Measurements from ENCODE around the gene CEP350.
A peak's percentile ranks its signal among the peaks of the same experiment; 100 is the strongest.
"Not testable (repeated sequence)": the region's sequence is repeated elsewhere in the genome, so short reads cannot be mapped to it uniquely, and the experiment has no call there.

CEP350 gene

DNA sequence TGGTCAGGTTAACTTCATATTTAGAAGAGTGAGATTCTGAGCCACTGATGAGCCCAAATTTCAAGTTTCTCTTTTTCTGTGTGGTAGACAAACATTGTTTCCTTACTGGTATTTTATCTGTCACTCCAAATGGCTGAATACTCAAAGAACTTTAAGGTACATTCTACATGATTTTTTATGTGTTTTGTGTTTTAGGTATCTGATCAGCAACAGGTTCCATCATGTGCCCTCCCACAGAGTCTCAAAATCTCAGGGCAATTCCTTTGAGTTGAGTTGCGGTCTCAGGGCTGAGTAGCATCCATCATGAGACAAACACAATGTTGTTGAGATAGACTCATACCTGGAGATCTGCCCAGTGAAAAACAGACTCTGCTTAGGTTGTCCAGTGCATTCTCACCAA, 14.7 kb upstream of the CEP350 start:
- no peak for DNase-seq (ENCODE audit: low read depth)

- no peak for DNase-seq (ENCODE audit: low read depth)
These were observed 13.2 kb upstream of the CEP350 start for GRCh38 chr1:179941454-179941853.

DNA sequence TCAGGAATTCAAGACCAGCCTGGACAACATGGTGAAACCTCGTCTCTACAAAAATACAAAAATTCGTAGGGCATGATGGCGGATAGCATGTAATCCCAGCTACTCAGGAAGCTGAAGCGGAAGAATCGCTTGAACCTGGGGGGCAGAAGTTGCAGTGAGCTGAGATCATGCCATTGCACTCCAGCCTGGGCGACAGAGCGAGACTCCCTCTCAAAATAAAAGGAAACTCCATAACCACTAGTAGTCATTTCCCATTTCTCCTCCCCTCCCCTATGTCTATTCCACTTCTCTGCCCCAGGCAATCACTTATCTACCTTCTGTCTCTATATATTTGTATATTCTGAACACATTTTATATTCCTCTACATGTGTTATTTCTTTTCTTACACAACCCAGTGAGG, 4.0 kb upstream of the CEP350 start:
- no peak for DNase-seq (ENCODE audit: low read depth)

DNA sequence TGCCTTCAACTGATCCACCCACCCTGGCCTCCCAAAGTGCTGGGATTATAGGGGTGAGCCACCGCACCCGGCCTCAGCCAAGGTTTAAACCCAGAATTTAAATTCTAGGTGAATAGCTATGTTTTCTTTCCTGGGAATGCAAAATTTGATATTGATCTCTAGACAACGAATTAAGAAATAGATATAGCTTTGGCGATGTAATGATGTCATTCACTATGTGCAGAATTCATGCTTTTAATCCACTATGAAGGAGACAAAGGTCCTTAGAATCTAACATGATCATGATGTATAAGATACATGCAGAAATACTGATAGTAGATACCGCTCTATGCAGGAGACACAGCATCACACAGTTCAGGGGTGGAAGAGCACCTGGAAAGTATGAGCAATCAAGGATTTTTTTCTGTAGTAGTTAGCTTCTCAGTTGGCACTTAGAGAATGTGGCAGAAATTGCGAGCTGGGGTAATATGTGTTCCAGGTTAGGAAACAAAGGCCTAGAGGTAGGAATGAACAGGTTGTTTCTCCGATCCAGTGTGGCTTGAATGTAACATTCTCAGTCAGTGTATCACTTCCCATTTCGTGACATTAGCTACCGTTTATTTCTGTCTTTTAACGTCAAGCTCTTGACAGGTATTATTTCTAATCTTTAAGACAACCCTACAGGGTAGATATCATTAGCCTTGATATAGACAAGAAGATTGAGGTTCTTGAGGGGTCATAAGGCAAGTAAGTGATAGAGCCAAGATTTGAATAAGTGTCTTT, 3.0 kb upstream of the CEP350 start:
- DNase-seq (ENCODE audit: low read depth): no peak

DNA sequence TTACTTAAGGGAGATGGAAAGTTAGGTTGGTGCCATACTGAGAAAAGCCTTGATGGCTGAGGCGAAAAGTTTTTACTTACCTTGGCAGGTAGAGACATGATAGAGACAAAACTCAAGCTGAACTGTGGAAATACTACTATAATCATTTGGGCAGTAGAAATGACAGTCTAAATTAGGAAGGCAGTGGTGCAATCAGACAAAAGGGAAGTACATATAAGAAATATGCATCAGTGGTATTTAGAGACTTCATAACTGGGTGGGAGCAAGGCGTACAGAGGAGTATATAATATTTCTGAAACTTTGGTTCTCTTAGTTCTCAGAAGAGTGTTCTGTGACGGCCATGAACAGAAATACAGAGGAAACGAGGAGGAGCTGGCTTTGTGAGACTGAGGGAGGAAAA, 2.4 kb upstream of the CEP350 start:
- DNase-seq (ENCODE audit: low read depth): no peak

DNA sequence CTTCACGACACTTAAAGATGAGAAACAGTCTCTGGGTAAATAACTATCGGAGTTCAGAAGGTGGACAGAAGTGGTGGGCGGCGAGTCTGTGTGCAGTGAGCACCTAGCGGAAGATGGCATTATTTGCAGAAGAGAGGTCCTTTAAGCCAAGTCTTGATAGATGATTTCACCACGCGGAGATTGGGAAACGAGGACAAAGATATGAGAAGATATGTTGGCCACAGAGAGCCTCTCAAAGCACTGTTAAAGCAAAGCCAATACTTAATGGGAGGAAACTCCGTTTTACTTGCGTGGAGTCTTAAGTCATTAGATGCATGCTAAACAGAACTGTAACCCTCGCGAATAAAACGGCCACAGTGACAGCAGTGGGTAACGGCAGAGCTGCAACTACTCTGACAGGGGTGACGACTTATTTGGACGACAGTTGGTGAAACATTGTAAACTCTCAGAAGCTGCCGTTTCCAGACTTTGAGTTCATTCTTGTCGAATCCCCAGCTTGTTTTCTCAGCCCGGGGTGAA, 577 bp upstream of the CEP350 start:
- DNase-seq (ENCODE audit: low read depth): peak; percentile 17

- DNase-seq (ENCODE audit: low read depth): no peak
These were observed 674 bp downstream of the CEP350 start for GRCh38 chr1:179955287-179955680.

- DNase-seq (ENCODE audit: low read depth): no peak
These were observed 1.1 kb downstream of the CEP350 start for GRCh38 chr1:179955731-179956130.

- DNase-seq (ENCODE audit: low read depth): no peak
These were observed 3.7 kb downstream of the CEP350 start for GRCh38 chr1:179958359-179958758.

- DNase-seq (ENCODE audit: low read depth): not testable (repeated sequence)
These were observed 7.6 kb downstream of the CEP350 start for GRCh38 chr1:179962168-179962567.

- DNase-seq (ENCODE audit: low read depth): no peak
These were observed 11.9 kb downstream of the CEP350 start for GRCh38 chr1:179966551-179966950.

GRCh38 chr1:179968284-179968993, 13.8 kb downstream of the CEP350 start:
- DNase-seq (ENCODE audit: low read depth): no peak

DNA sequence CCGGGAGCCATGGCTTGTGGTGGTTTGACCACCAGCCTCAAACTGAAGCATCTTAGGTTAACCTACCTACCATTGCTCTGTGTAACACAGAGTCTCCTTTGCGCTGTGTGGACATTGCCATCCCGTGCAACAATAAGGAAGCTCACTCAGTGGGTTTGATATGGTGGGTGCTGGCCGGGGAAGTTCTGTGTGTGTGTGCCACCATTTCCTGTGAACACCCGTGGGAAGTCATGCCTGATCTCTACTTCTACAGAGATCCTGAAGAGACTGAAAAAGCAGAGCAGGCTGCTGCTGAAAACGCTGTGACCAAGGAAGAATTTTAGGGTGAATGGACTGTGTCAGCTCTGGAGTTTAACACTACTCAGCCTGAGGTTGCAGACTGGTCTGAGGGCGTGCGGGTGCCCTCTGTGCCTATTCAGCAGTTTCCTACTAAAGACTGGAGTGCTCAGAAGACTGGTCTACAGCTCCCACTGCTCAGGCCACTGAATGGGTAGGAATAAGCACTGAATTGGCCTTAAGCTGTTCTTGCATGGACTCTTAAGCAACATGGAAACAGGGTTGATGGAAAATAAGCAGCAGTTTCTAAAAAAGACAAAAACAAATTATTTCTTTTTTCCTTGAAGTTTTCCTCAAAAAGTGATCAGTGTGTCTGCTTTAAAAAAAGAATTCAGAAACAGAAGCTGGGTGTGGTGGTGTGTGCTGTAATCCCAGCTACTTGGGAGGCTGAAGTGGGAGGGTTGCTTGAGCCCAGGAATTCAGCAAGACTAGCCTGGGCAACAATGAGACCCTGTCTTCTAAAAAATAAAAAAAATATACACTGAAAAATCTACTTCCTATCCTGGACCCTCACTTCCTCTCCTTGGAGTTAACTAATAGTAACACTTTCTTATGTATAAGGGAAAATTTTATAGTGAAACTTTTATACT, 14.6 kb downstream of the CEP350 start:
- no peak for DNase-seq (ENCODE audit: low read depth)

DNA sequence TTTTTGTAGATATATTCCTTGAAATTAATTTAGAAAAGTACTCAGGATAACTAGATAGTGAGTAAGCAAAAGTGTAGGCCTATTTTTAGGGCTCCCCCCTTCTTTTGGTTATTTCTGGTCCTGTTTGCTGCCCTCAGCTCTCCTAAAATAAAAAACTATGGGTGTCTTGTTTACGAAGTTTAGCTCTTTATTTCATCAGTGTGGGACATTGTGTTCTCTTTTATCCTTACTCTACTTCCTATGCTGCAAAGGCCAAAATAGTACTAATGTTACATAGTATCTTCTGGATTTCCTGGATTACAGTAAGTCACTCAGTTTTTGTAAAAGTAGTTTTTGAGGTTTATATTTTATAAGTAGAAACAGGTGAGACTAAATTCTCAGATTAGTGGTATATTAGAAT, 15.4 kb downstream of the CEP350 start:
- DNase-seq (ENCODE audit: low read depth): no peak

DNA sequence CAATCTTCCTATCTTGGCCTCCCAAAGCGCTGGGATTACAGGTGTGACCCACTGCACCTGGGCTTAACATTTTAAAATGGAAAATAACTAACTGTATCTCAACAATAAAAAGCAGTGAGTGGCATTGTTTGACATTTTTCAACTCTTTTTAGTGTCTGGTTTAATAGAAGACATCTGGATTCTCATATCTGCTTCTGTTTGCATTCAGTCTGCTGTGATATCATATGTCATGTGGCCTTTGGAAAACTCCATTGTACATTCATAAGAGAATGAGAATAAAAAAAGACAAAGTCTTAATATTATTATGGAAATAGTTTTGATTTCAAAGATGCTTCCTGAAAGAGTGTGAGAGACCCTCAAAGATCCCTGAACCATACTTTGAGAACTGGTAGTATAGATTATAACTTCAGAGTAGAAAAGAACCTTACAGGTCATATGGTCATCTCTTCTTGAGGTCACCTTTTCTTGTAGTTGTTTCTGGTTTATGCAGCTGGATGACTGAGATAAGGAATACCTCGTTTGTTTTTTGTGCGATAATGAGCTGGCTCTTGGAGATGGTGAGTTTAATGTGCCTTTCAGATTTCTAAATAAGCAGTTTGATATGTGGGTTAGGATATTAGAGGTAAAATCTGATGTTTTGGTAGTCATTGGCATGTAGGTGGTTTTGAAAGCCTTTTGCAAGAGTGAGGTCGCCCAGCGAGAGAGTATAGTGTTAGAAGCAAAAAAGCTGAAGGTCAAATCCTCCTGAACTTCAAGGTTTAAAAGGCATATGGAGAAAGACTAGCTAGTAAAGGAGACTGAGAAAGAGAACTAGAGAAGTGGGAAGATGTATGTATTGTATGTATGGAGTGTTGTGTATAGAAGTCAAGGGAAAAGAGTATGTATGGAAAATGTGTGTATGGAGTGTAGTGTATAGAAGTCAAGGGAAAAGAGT, 17.2 kb downstream of the CEP350 start:
- no peak for DNase-seq (ENCODE audit: low read depth)

DNA sequence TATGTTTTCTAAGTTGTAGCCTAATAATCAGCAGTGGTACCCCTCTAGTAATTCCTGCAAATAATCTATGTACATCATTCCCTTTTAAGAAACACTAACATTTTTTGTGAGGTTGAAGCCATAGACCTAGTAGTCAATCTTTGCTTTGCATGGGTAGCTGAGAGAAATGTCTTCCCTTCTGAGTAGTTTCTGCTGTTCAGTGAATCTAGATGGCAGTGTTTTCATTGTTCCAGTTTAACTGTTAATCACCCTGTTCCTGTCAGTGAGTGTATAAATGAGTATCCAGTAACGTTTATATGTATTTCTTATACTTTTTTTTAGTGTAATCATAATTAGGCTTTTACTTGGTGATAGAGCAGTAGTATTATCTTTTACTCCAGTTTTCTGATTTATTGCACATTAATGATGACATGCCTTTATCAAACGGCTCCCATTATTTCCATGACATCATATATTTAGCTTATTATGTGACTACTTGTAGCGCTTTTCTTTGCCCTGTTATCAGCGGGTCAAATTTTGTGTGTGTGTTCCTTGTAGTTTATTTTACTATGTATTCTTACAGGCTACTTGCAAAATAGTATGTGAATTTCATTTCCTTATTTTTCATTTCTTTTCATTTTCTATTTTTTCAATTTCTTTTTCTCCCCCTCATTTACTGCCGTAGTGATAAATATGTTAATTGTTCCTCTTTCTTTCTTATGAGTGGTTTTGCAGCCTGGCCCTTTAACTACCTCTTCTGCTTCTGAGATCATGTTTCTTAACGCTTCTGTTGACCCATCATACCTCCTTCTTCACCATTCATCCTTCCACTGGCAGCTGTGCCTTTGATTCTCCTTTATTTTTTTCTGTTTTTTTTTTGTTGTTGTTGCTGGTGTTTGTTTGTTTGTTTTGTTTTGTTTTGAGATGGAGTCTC, 18.8 kb downstream of the CEP350 start:
- no peak for DNase-seq (ENCODE audit: low read depth)

DNA sequence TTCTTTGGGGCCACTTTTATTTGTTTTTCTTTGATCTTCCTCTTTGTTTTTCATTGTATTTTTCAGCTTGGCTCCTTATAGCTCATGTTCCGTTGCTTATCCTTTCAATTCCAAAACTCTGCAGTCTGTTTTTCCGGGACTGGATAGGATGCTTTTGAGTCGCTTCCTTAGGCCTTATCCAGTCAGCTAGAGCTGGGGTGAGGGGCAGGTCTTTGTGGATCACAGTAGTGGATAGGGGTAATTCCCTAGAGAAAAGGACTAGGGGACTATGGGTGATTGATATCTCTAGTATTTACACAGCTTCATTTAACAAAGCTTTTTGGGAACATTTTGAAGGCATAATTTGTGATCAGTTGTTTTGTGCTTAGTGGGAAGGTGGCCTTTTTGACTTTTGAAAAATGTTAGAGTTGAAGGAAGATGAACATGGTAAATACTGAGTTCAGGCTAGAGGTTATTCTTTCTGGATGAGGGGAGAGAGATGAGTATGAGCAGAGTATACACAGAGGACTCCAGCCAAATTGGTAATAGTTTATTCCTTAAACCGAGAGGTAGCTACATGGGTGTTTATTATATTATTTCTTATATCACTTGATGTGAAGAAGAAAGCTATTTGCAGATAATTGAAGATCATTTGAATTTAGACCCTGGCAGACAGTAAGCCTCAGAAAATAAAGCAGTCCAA, 22.5 kb downstream of the CEP350 start:
- DNase-seq (ENCODE audit: low read depth): no peak

GRCh38 chr1:179978199-179979079, 23.8 kb downstream of the CEP350 start:
- no peak for DNase-seq (ENCODE audit: low read depth)

DNA sequence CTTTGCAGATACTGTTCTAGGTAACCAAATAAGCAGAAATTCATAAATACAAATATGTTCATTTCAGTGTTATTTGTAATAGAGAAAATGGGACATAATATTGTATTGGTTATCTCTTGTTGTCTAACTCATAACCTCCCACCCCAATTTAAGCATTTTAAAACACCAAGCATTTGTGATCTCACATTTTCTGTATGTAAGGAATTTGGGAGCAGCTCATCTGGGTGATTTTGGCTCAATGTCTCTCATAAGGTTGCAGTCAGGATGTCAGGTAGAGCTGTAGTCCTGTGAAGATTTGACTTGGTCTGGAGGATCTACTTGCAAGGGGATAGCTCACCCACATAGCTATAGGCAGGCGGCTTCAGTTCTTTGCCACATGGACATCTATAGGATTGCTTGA, 29.5 kb downstream of the CEP350 start:
- DNase-seq (ENCODE audit: low read depth): no peak

Data from stromal cell of bone marrow (primary cell).